GM13976 (cell line): ENCODE measurements around the gene BIN1.

Experiments used
- DNase-seq: peaks from one replicate; pipeline ENCODE4 v3.0.0; 2012; ENCODE audit warnings: low spot score
- CTCF ChIP-seq: IDR thresholded peaks from 2 replicates; pipeline ENCODE4 v1.5.1; 2012; ENCODE audit warnings: borderline replicate concordance, mild to moderate bottlenecking; ENCODE audit not compliant: insufficient read depth; ENCODE audit errors: extremely low read depth, missing control alignments, control extremely low read depth
- in situ Hi-C: fragments of 300-500 bp; cut with MboI; formaldehyde crosslinking; loops from one replicate; pipeline ENCODE4 v1.12.0; 2022; ENCODE audit warnings: low sequenced_read_pairs, mixed read lengths, inconsistent platforms; ENCODE audit not compliant: unreplicated experiment

The BIN1 gene

GRCh38 chr2:127027715-127028114 is 79.2 kb downstream of the BIN1 start:
- DNase-seq = no peak
- TF ChIP-seq CTCF = no peak
- in situ Hi-C loops = no loop called here

- in situ Hi-C loops = no loop called here
- DNase-seq = peak; percentile 59
- TF ChIP-seq CTCF = no peak
Observed at GRCh38 chr2:127025359-127026166, 81.4 kb downstream of the BIN1 start.

- TF ChIP-seq CTCF = no peak
- DNase-seq = no peak
- in situ Hi-C loops = no loop called here
Observed at GRCh38 chr2:127024769-127025358, 82.1 kb downstream of the BIN1 start.

GRCh38 chr2:127023504-127023903 is 83.5 kb downstream of the BIN1 start:
- in situ Hi-C loops = no loop called here

GRCh38 chr2:127022817-127023216 is 84.1 kb downstream of the BIN1 start:
- no peak for TF ChIP-seq CTCF
- DNase-seq = no peak
- in situ Hi-C loops = no loop called here

More at GRCh38 chr2:127023504-127023903, 83.5 kb downstream of the BIN1 start:
- TF ChIP-seq CTCF = no peak
- no peak for DNase-seq

GRCh38 chr2:127020536-127020935 is 86.4 kb downstream of the BIN1 start:
- in situ Hi-C loops = no loop called here
- no peak for TF ChIP-seq CTCF

GRCh38 chr2:127017548-127017947 is 89.4 kb downstream of the BIN1 start:
- no peak for DNase-seq
- no peak for TF ChIP-seq CTCF
- in situ Hi-C loops = no loop called here

More at GRCh38 chr2:127020536-127020935, 86.4 kb downstream of the BIN1 start:
- DNase-seq = no peak
